Middle frontal gyrus (tissue), 1 donor: ENCODE data around the gene TSSK3.
"Not testable (repeated sequence)": the region's sequence is repeated elsewhere in the genome, so short reads cannot be mapped to it uniquely, and the experiment has no call there.

ENCODE experiments used
- DNase-seq: peaks from one replicate; pipeline ENCODE4 v3.0.0-alpha.2; 2015; ENCODE audit warnings: low spot score; ENCODE audit errors: extremely low spot score

TSSK3 gene

GRCh38 chr1:32361674-32362473 lies 465 bp upstream of the TSSK3 start:
- peak; percentile 34 for DNase-seq

GRCh38 chr1:32363713-32364112 lies 1.4 kb downstream of the TSSK3 start:
- no peak for DNase-seq

DNA sequence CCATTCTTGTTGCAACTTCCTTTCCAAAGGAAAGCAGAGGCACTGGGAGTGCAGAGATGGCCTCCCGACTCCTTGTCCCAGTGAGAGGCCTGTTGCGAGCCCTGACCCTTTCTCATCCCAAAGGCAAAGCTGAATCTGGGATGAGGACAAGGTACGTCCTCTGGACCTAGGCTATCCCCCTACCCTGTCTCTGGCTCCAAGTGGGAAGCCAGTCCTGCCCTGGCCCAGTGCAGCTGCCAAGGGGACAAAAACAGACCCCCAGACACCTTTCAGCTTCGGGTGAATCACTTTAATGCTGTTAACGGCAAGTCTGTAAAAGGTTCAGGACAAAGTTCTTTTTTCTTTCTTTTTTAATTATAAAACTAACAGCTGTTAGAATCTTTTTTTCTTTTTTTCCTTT lies 2.5 kb downstream of the TSSK3 start:
- DNase-seq, result no peak

- no peak for DNase-seq
These were observed 3.1 kb downstream of the TSSK3 start for GRCh38 chr1:32365445-32365844.

DNA sequence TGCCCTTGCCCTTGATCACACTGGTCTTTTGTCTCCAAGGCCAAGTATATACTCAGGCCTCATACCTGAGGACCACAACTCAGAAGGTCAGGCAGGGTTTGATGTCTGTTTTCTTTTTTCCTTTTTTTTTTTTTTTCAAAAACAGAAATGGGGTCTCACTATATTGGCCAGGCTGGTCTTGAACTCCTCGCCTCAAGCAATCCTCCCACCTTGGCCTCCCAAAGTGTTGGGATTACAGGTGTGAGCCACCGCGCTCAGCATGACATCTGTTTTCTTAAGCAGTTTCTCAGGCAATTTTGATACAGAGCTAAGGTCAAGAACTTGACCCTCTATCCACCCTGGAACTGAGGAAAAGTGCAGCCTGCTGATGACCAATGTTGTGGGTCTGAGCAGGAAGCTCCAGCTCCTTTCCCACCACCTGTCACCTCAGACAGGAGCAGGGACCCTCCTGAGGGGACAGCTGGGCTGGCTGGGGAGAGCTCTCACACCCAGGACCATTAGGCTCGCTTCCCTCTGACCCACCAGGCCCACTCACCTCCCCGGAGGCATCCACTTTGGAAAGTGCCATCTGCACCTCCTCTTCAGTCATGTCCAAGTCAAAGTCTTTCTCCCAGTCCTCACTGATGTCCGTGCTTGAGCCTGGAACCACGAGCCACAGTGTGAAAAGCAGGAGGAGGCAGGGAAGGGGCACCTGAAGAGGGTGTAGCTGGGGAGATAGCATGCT lies 5.7 kb downstream of the TSSK3 start:
- DNase-seq, result no peak

GRCh38 chr1:32372149-32372756 lies 9.9 kb downstream of the TSSK3 start:
- DNase-seq, result no peak

DNA sequence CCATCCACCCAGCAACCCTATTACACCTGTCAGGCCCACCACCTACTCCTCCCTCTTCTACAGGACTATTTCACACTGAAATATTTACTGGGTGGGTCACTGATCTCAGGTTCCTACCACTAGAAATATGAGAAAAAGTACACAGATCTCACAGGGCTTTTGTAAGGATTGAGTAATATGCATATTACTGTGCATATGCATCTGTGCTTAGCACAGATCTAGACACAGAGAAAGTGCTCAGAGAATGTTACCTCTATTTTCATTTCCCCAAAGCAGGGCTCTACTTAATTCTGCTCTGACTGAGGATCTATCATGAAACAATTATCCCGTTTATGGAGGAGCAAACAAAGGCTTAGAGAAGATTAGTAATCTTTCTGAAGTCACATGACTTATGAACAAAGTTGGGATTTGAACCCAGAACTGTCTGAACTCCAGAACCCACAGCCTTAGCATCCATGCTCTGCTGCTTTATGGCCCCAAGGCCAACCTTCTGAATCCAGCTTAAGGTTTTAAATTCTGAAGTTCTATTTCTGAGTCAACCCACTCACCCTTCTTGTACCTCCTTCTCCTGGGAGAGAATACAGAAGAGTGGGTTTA lies 11.8 kb downstream of the TSSK3 start:
- DNase-seq, result no peak

- DNase-seq, result no peak
These were observed 13.9 kb downstream of the TSSK3 start for GRCh38 chr1:32376199-32376598.

- DNase-seq, result no peak
These were observed 15.3 kb downstream of the TSSK3 start for GRCh38 chr1:32377541-32378220.

DNA sequence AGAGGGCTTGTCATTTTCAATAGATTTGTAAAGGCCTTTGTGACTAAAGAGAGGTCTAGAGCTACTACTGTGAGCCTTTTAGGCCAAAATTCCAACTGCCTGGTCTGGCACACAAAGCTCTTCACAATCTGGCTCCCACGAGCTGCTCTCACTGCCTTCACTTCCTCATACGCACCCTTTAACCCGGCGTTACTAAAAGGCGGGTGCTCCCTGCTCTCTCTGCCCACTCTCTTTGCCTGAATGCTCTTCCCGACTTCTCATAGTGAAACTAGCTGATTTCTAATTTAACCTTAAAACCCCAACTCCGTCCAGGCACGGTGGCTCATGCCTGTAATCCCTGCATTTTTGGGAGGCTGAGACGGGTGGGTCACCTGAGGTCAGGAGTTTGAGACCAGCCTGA lies 17.7 kb downstream of the TSSK3 start:
- no peak for DNase-seq

DNA sequence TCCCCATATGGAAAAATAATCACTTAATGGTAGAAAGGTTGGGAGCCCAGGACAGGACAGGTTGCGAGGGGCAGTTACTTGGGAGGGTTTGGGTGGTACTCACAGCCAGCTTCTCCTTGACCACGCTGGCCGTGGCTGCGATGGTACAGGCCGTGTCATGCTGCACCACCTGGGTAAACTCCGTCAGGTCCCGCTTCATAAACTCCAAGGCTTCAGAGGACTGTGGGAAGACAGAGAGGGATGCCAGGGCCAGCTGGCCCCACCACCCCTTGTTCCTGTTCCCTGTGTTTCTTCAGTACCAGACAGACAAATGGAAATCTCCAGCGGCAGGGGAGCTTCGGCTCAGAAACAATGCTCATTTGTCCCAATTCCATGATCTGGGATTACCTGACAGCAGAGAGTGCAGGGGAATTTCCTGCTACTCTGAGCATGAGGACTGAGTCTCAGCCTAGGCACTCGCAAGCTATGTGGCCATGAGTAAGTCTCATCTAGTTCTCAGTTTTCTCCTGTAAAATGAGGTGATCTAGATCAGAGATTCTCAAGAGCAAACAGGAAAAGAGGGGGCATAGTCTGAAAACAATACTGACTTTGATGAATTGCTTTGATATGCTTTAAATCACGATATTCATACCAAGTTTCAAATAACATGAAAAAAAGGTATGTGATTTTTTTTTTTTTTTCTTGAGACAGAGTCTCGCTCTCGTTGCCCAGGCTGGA lies 24.5 kb downstream of the TSSK3 start:
- DNase-seq, result no peak

GRCh38 chr1:32388641-32389040 lies 26.3 kb downstream of the TSSK3 start:
- DNase-seq, result no peak

DNA sequence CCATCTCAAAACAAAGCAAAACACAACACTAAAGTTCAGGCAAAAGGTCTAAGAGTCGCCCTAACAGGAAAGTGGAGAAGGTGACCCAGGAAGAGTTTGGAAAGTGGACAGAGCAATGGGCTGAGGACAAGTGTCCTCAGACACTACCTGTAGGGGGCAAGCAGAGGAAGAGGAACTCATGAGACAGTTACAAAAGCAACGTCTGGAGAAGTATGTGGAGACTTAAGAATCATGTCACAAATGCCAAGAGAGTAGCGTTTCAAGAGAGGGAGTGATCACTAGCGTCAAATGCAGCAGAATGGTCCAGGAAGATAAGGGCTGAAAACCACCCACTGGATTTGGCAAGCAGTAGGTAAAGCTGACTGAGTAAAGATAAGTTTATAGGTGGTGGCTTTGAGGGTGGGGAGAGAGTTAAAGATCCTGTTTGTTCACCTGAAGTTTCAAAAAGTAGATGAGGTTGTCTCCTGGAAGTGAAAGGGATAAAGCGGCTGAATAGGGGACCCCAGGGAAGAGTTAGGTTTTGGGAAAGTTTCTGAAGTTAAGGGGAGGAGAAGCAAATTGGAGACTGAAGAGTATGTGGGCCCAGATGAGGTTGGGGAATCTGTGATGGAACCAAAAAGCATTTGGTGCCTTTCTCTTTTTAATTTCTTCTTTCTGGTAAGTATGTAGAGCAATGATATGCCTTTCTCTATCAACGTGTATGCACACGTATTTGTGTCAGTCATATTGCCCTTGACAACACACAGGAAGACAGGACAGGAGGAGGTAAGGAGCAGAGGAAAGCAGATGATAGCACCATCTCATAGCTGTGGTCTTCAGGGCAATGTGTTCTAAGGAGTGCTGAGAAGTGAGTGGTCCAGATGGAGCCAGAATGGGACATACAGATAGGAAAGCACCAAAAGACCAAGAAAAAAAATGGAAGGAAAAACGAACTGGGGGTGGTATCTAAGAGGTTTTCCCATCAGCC lies 28.8 kb downstream of the TSSK3 start:
- DNase-seq, result no peak

DNA sequence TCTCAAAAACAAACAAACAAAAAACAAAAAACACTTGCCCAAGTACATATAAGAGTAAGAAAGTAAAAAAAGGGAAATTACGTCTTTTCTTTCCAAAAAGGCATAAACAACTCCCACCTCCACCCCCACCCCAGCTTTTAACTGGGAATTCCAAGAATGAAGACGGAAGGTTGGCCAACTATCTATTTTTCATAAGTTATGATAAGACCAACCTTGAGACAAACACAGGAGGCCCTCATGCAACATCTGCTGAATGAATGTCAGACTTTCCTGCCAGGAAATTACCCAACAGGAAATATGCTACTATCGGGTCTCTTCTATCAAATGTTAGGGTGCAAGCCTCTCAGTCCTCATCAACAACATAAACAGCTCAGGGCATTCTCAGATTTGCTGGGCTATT lies 30.0 kb downstream of the TSSK3 start:
- DNase-seq, result no peak

DNA sequence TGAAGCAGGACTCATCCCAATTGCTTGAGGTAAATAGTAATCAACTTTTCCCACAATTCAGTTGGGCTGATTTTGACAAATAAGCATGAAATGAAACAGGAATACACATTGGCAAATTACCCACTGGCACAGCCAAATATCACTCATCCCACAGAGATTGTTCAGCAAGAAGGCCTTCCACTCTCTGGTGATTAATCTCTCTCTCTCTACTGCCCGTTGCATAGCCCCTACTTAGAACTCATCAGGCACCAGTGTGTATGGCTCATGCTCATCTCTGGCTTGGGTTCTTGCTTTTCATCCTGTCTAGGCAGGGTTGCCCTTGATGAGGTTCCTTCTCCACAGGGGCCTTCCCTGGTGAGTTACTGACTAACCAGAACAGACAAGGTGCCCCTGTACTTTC lies 30.8 kb downstream of the TSSK3 start:
- no peak for DNase-seq

- DNase-seq, result no peak
These were observed 31.4 kb downstream of the TSSK3 start for GRCh38 chr1:32393832-32394140.

- peak; percentile 94 for DNase-seq
These were observed 32.0 kb downstream of the TSSK3 start, which contains the start of gene BSDC1 for GRCh38 chr1:32394141-32394889. BSDC1 (minus strand) TSS chr1:32394441; CDS start chr1:32394414, 27 bp downstream.

DNA sequence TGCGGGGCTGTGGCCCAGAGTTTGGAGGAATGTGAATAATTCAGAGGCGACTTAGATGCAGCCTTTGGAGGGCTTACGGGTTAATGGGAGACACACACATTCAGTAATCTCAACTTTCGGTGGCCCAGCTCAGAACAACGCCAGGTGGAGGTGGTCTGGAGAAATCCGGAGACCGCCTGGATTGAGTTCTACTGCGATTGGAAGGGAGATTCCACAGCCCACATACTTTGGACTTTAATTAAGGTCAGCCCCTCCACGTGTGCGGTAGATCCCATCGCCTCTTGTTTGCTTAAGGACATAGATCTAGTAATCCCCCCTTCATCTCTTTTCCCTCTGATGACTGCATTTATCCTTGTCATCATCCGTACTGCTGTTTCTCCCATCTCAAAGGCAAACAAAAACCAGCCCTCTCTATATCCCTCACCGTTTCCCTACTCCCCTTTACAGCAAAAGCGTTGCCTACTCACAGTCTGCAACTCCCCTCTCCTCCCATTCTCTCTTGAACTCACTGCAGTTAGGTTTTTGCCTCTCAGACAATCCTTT lies 32.6 kb downstream of the TSSK3 start:
- DNase-seq, result no peak

DNA sequence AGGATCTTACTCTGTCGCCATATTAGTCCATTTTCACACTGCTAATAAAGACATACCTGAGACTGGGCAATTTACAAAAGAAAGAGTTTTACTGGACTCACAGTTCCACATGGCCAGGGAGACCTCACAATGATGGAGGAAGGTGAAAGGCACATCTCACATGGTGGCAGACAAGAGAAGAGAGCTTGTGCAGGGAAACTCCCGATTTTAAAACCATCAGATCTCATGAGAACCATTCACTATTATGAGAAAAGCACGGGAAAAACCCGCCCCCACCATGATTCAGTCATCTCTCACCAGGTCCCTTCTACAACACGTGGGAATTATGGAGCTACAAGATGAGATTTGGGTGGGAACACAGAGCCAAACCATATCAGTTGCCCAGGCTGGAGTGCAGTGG lies 34.2 kb downstream of the TSSK3 start:
- DNase-seq, result not testable (repeated sequence)
